OCI-LY3 (cell line): ENCODE results near the gene OTUD1.

ENCODE experiments used
- CTCF ChIP-seq: fragments of 200-600, 300-600 bp; sonication (generic); IDR thresholded peaks from 2 replicates; pipeline ENCODE4 v1.5.1; 2014; ENCODE audit warnings: antibody characterized with exemption, low read length, low read depth
- EZH2phosphoT487 ChIP-seq: fragments of 200-600 bp; shearing (Covaris generic); IDR thresholded peaks from 2 replicates; pipeline ENCODE4 v1.6.1; 2018; ENCODE audit warnings: antibody characterized with exemption, mixed run types, low read depth

- TF ChIP-seq CTCF (no peak), EZH2phosphoT487 (no peak)
Observed at GRCh38 chr10:23414658-23415057, 24.2 kb upstream of the OTUD1 start.
